ENCODE data around the gene DNHD1.

- no peak for TF ChIP-seq CTCF (IDR thresholded peaks at IDR 0.05)
- no peak for TF ChIP-seq POLR2A (IDR thresholded peaks at IDR 0.05)
Observed at GRCh38 chr11:6504166-6504565, 7.1 kb downstream of the DNHD1 start.
